Measurements from ENCODE around the gene UQCC3.

The UQCC3 gene

GRCh38 chr11:62671608-62672389 is at the start of gene UQCC3, which contains the start of gene LBHD1:
TSS of gene UQCC3 (plus strand) at chr11:62671673. CDS start at chr11:62671746, 73 bp downstream.
TSS of gene LBHD1 (minus strand) at chr11:62672267. CDS start at chr11:62670031, 2,236 bp downstream.
- no CpG with 5 or more reads among the region's 59 CpGs for WGBS (ENCODE audit: insufficient coverage, insufficient read length)
- H3K9me3 ChIP-seq (ENCODE audit: control insufficient read depth, insufficient read depth, low read length): no peaks in the 10 kb centered on the region

GRCh38 chr11:62622476-62623089 is 48.9 kb upstream of the UQCC3 start:
- no peak overlapping the region for H3K27ac ChIP-seq (ENCODE audit: low read length)
- H3K4me3 ChIP-seq (ENCODE audit: low read length): no peak overlapping the region; the same call in 1 of the 2 replicates
- H3K9me3 ChIP-seq (ENCODE audit: control insufficient read depth, insufficient read depth, low read length): no peaks in the 10 kb centered on the region
- no peaks in the 10 kb centered on the region for H3K27me3 ChIP-seq (ENCODE audit: control insufficient read depth, insufficient read depth, low read length)
- H3K4me1 ChIP-seq (ENCODE audit: control insufficient read depth, insufficient read depth, low read length): no peaks in the 10 kb centered on the region; the same call in 1 of the 2 replicates
- no peak for DNase-seq (ENCODE audit: low read depth, low spot score)
- peaks cover 21% of the 10 kb centered on the region for H3K36me3 ChIP-seq (ENCODE audit: control insufficient read depth, insufficient read depth, low read length)
- WGBS (ENCODE audit: insufficient coverage, insufficient read length): no CpG with 5 or more reads among the region's 7 CpGs

More at GRCh38 chr11:62671608-62672389, at the start of gene UQCC3, which contains the start of gene LBHD1:
- no peaks in the 10 kb centered on the region for H3K27me3 ChIP-seq (ENCODE audit: control insufficient read depth, insufficient read depth, low read length)
- peaks cover 4% of the 10 kb centered on the region for H3K36me3 ChIP-seq (ENCODE audit: control insufficient read depth, insufficient read depth, low read length)
- H3K4me1 ChIP-seq (ENCODE audit: control insufficient read depth, insufficient read depth, low read length): no peaks in the 10 kb centered on the region; the same call in 1 of the 2 replicates
- peak within 1 kb of the TSS; percentile 93 for H3K4me3 ChIP-seq (ENCODE audit: low read length)
- no peak for DNase-seq (ENCODE audit: low read depth, low spot score)
- H3K27ac ChIP-seq (ENCODE audit: low read length): no peak within 1 kb of the TSS

- Histone ChIP-seq H3K36me3 (ENCODE audit: control insufficient read depth, insufficient read depth, low read length) (peaks cover 54% of the 10 kb centered on the region), H3K27ac (ENCODE audit: low read length) (no peak overlapping the region), H3K9me3 (ENCODE audit: control insufficient read depth, insufficient read depth, low read length) (no peaks in the 10 kb centered on the region), H3K4me1 (ENCODE audit: control insufficient read depth, insufficient read depth, low read length) (no peaks in the 10 kb centered on the region), H3K4me3 (ENCODE audit: low read length) (no peak overlapping the region), H3K27me3 (ENCODE audit: control insufficient read depth, insufficient read depth, low read length) (no peaks in the 10 kb centered on the region)
- WGBS (ENCODE audit: insufficient coverage, insufficient read length): no CpG with 5 or more reads among the region's 3 CpGs
- DNase-seq (ENCODE audit: low read depth, low spot score): no peak
Measured at GRCh38 chr11:62627713-62628112, 43.8 kb upstream of the UQCC3 start.

- Histone ChIP-seq H3K27me3 (ENCODE audit: control insufficient read depth, insufficient read depth, low read length) (no peaks in the 10 kb centered on the region), H3K36me3 (ENCODE audit: control insufficient read depth, insufficient read depth, low read length) (peaks cover 60% of the 10 kb centered on the region), H3K4me1 (ENCODE audit: control insufficient read depth, insufficient read depth, low read length) (no peaks in the 10 kb centered on the region), H3K9me3 (ENCODE audit: control insufficient read depth, insufficient read depth, low read length) (no peaks in the 10 kb centered on the region), H3K27ac (ENCODE audit: low read length) (no peak overlapping the region), H3K4me3 (ENCODE audit: low read length) (no peak overlapping the region)
- DNase-seq (ENCODE audit: low read depth, low spot score): no peak
- WGBS (ENCODE audit: insufficient coverage, insufficient read length): no CpG with 5 or more reads among the region's 6 CpGs
Measured at GRCh38 chr11:62632492-62632891, 39.0 kb upstream of the UQCC3 start.

GRCh38 chr11:62644220-62644619 is 27.3 kb upstream of the UQCC3 start:
- no CpG with 5 or more reads among the region's 8 CpGs for WGBS (ENCODE audit: insufficient coverage, insufficient read length)
- Histone ChIP-seq H3K4me1 (ENCODE audit: control insufficient read depth, insufficient read depth, low read length) (no peaks in the 10 kb centered on the region), H3K27ac (ENCODE audit: low read length) (no peak overlapping the region), H3K27me3 (ENCODE audit: control insufficient read depth, insufficient read depth, low read length) (no peaks in the 10 kb centered on the region), H3K4me3 (ENCODE audit: low read length) (no peak overlapping the region), H3K36me3 (ENCODE audit: control insufficient read depth, insufficient read depth, low read length) (peaks cover 10% of the 10 kb centered on the region), H3K9me3 (ENCODE audit: control insufficient read depth, insufficient read depth, low read length) (no peaks in the 10 kb centered on the region)
- DNase-seq (ENCODE audit: low read depth, low spot score): no peak

GRCh38 chr11:62645671-62645945 is 25.9 kb upstream of the UQCC3 start:
- no peak for DNase-seq (ENCODE audit: low read depth, low spot score)
- no peaks in the 10 kb centered on the region for H3K4me1 ChIP-seq (ENCODE audit: control insufficient read depth, insufficient read depth, low read length)
- peak overlapping the region; percentile 75 for H3K4me3 ChIP-seq (ENCODE audit: low read length)
- no peak overlapping the region for H3K27ac ChIP-seq (ENCODE audit: low read length)
- H3K36me3 ChIP-seq (ENCODE audit: control insufficient read depth, insufficient read depth, low read length): peaks cover 15% of the 10 kb centered on the region
- H3K9me3 ChIP-seq (ENCODE audit: control insufficient read depth, insufficient read depth, low read length): no peaks in the 10 kb centered on the region
- WGBS (ENCODE audit: insufficient coverage, insufficient read length): no CpG with 5 or more reads among the region's 11 CpGs
- no peaks in the 10 kb centered on the region for H3K27me3 ChIP-seq (ENCODE audit: control insufficient read depth, insufficient read depth, low read length)

GRCh38 chr11:62645946-62646824 is 25.3 kb upstream of the UQCC3 start, which contains the start of gene GANAB:
TSS of gene GANAB (minus strand) at chr11:62646613. CDS start at chr11:62646599, 14 bp downstream.
- H3K27me3 ChIP-seq (ENCODE audit: control insufficient read depth, insufficient read depth, low read length): no peaks in the 10 kb centered on the region
- peak within 1 kb of the TSS; percentile 75 for H3K4me3 ChIP-seq (ENCODE audit: low read length)
- H3K4me1 ChIP-seq (ENCODE audit: control insufficient read depth, insufficient read depth, low read length): no peaks in the 10 kb centered on the region
- H3K36me3 ChIP-seq (ENCODE audit: control insufficient read depth, insufficient read depth, low read length): peaks cover 15% of the 10 kb centered on the region
- no peaks in the 10 kb centered on the region for H3K9me3 ChIP-seq (ENCODE audit: control insufficient read depth, insufficient read depth, low read length)
- no peak within 1 kb of the TSS for H3K27ac ChIP-seq (ENCODE audit: low read length)
- DNase-seq (ENCODE audit: low read depth, low spot score): peak; percentile 87
- WGBS (ENCODE audit: insufficient coverage, insufficient read length): no CpG with 5 or more reads among the region's 73 CpGs

GRCh38 chr11:62646825-62647608 is 24.5 kb upstream of the UQCC3 start:
- WGBS (ENCODE audit: insufficient coverage, insufficient read length): no CpG with 5 or more reads among the region's 32 CpGs
- no peaks in the 10 kb centered on the region for H3K4me1 ChIP-seq (ENCODE audit: control insufficient read depth, insufficient read depth, low read length)

GRCh38 chr11:62647609-62648005 is 23.9 kb upstream of the UQCC3 start:
- no CpG with 5 or more reads among the region's 6 CpGs for WGBS (ENCODE audit: insufficient coverage, insufficient read length)
- Histone ChIP-seq H3K4me1 (ENCODE audit: control insufficient read depth, insufficient read depth, low read length) (no peaks in the 10 kb centered on the region), H3K4me3 (ENCODE audit: low read length) (no peak overlapping the region), H3K36me3 (ENCODE audit: control insufficient read depth, insufficient read depth, low read length) (peaks cover 15% of the 10 kb centered on the region), H3K27ac (ENCODE audit: low read length) (no peak overlapping the region), H3K27me3 (ENCODE audit: control insufficient read depth, insufficient read depth, low read length) (no peaks in the 10 kb centered on the region), H3K9me3 (ENCODE audit: control insufficient read depth, insufficient read depth, low read length) (no peaks in the 10 kb centered on the region)
- no peak for DNase-seq (ENCODE audit: low read depth, low spot score)

More at GRCh38 chr11:62646825-62647608, 24.5 kb upstream of the UQCC3 start:
- DNase-seq (ENCODE audit: low read depth, low spot score): no peak
- H3K9me3 ChIP-seq (ENCODE audit: control insufficient read depth, insufficient read depth, low read length): no peaks in the 10 kb centered on the region
- H3K27ac ChIP-seq (ENCODE audit: low read length): no peak overlapping the region
- peaks cover 15% of the 10 kb centered on the region for H3K36me3 ChIP-seq (ENCODE audit: control insufficient read depth, insufficient read depth, low read length)
- H3K27me3 ChIP-seq (ENCODE audit: control insufficient read depth, insufficient read depth, low read length): no peaks in the 10 kb centered on the region
- no peak overlapping the region for H3K4me3 ChIP-seq (ENCODE audit: low read length)

All from iPS DF 6.9 (cell line).